Activated CD8-positive, alpha-beta memory T cell treated with anti-CD3 and anti-CD28 coated beads for 36 hours (primary cell): ENCODE results near the gene HLA-DPA1. TPM values are rescaled to one million over a fixed set of nuclear protein-coding genes. Genes with fewer than 3 reads are reported as not detected.
"Not testable (repeated sequence)": the region's sequence is repeated elsewhere in the genome, so short reads cannot be mapped to it uniquely, and the experiment has no call there.

ENCODE experiments used
- CTCF ChIA-PET: fragments of 350-600 bp; sonication (Branson Sonifier 250); formaldehyde crosslinking; loops from one replicate; lab custom pipeline; 2021; ENCODE audit warnings: antibody characterized with exemption; lab: Charles Lee
- POLR2A ChIA-PET: fragments of 350-600 bp; sonication (Branson Sonifier 250); formaldehyde crosslinking; loops from one replicate; lab custom pipeline; 2021; ENCODE audit warnings: antibody characterized with exemption; lab: Charles Lee
- total RNA-seq, 2 experiments: library from RNA; stranded (reverse); gene quantifications; one replicate each; pipeline ENCODE4 v1.2.3, GENCODE V29; 2021

The HLA-DPA1 gene
- total RNA-seq, 2 experiments from 2014 or later, result 43.5 to 46.9 TPM

- POLR2A ChIA-PET, result interaction anchor here (0.6 to 1.5 kb wide), 2 partner anchors 44 to 101 kb away, joined by 3 to 7 read pairs; no protein-coding TSS in a partner anchor
These were observed 845 bp downstream of the HLA-DPA1 start for GRCh38 chr6:33072508-33073100.

GRCh38 chr6:33071569-33071968 is 1.9 kb downstream of the HLA-DPA1 start:
- ChIA-PET POLR2A (no interaction called here), CTCF (no interaction called here)

More at GRCh38 chr6:33072508-33073100, 845 bp downstream of the HLA-DPA1 start:
- CTCF ChIA-PET, result interaction anchor here (1.0 to 1.4 kb wide), 2 partner anchors 13 to 234 kb away, joined by 3 to 4 read pairs; partner anchors contain the start of gene TAP2

GRCh38 chr6:33070909-33071308 is 2.5 kb downstream of the HLA-DPA1 start:
- ChIA-PET POLR2A (no interaction called here), CTCF (no interaction called here)

- ChIA-PET CTCF (interaction anchor here (1.5 kb wide), 1 partner anchor 13 kb away, joined by 3 read pairs; no protein-coding TSS in a partner anchor), POLR2A (no interaction called here)
These were observed 4.3 kb downstream of the HLA-DPA1 start for GRCh38 chr6:33069021-33069738.

- ChIA-PET POLR2A (no interaction called here), CTCF (no interaction called here)
These were observed 6.4 kb downstream of the HLA-DPA1 start for GRCh38 chr6:33066917-33067521.

GRCh38 chr6:33065312-33065711 is 8.1 kb downstream of the HLA-DPA1 start:
- CTCF ChIA-PET, result no interaction called here

GRCh38 chr6:33064723-33065122 is 8.7 kb downstream of the HLA-DPA1 start:
- ChIA-PET POLR2A (no interaction called here), CTCF (no interaction called here)

More at GRCh38 chr6:33065312-33065711, 8.1 kb downstream of the HLA-DPA1 start:
- POLR2A ChIA-PET, result no interaction called here

- CTCF ChIA-PET, POLR2A ChIA-PET: not testable (repeated sequence)
These were observed 10.0 kb downstream of the HLA-DPA1 start for GRCh38 chr6:33063435-33063834.

- POLR2A ChIA-PET, result no interaction called here
- CTCF ChIA-PET, result no interaction called here
These were observed 11.5 kb downstream of the HLA-DPA1 start for GRCh38 chr6:33061987-33062386.

GRCh38 chr6:33057222-33058150 is 16.0 kb downstream of the HLA-DPA1 start:
- ChIA-PET CTCF (no interaction called here), POLR2A (no interaction called here)

- CTCF ChIA-PET, result no interaction called here
- POLR2A ChIA-PET, result no interaction called here
These were observed 20.2 kb downstream of the HLA-DPA1 start for GRCh38 chr6:33053230-33053629.

- CTCF ChIA-PET, result no interaction called here
- POLR2A ChIA-PET, result no interaction called here
These were observed 20.8 kb downstream of the HLA-DPA1 start for GRCh38 chr6:33052627-33053026.

- ChIA-PET POLR2A (no interaction called here), CTCF (interaction anchor here (0.6 to 1.8 kb wide), 4 partner anchors 35 to 212 kb away, joined by 3 to 4 read pairs (median 3); partner anchors contain the start of gene TAP2)
These were observed 23.2 kb downstream of the HLA-DPA1 start for GRCh38 chr6:33050014-33050810.

- POLR2A ChIA-PET, result no interaction called here
- CTCF ChIA-PET, result interaction anchor here (0.6 to 1.8 kb wide), 4 partner anchors 34 to 211 kb away, joined by 3 to 4 read pairs (median 3); partner anchors contain the start of gene TAP2
These were observed 24.0 kb downstream of the HLA-DPA1 start for GRCh38 chr6:33049323-33050013.

GRCh38 chr6:33040157-33040556 is 33.3 kb downstream of the HLA-DPA1 start:
- ChIA-PET POLR2A (no interaction called here), CTCF (no interaction called here)

- POLR2A ChIA-PET, result no interaction called here
These were observed 36.9 kb downstream of the HLA-DPA1 start for GRCh38 chr6:33036535-33036934.

GRCh38 chr6:33034554-33034953 is 38.9 kb downstream of the HLA-DPA1 start:
- CTCF ChIA-PET, result no interaction called here

More at GRCh38 chr6:33036535-33036934, 36.9 kb downstream of the HLA-DPA1 start:
- CTCF ChIA-PET, result no interaction called here

GRCh38 chr6:33030245-33030644 is 43.2 kb downstream of the HLA-DPA1 start:
- ChIA-PET POLR2A (no interaction called here), CTCF (no interaction called here)

More at GRCh38 chr6:33034554-33034953, 38.9 kb downstream of the HLA-DPA1 start:
- POLR2A ChIA-PET, result no interaction called here
